Osteoblast (primary cell): ENCODE measurements around the gene MXRA7. TPM values are rescaled to one million over a fixed set of nuclear protein-coding genes. Genes with fewer than 3 reads are reported as not detected.

Experiments
- DNase-seq: peaks from one replicate; pipeline ENCODE4 v3.0.0; 2011; ENCODE audit warnings: low spot score, mixed read lengths; ENCODE audit not compliant: insufficient read length; ENCODE audit errors: missing footprints
- H2AFZ ChIP-seq: 2 replicates; pipeline ENCODE4 v1.6.0; 2011; ENCODE audit warnings: mild to moderate bottlenecking, low read length
- H3K27ac ChIP-seq: 2 replicates; pipeline ENCODE4 v1.5.1; 2011; ENCODE audit warnings: mild to moderate bottlenecking, low read depth, low read length, moderate library complexity
- H3K27me3 ChIP-seq: 2 replicates; pipeline ENCODE4 v1.6.0; 2012; ENCODE audit warnings: mild to moderate bottlenecking, control low read depth, inconsistent platforms, low read length, moderate library complexity; ENCODE audit not compliant: insufficient read depth
- H3K36me3 ChIP-seq: 2 replicates; pipeline ENCODE4 v1.5.1; 2011; ENCODE audit warnings: mild to moderate bottlenecking, low read length, control low read depth, moderate library complexity; ENCODE audit not compliant: insufficient read depth
- H3K4me1 ChIP-seq: 2 replicates; pipeline ENCODE4 v1.5.1; 2011; ENCODE audit warnings: mild to moderate bottlenecking, low read length, control low read depth, moderate library complexity; ENCODE audit not compliant: insufficient read depth
- H3K4me2 ChIP-seq: 2 replicates; pipeline ENCODE4 v1.6.0; 2011; ENCODE audit warnings: mild to moderate bottlenecking, low read length; ENCODE audit not compliant: insufficient read depth
- H3K4me3 ChIP-seq: fragments of 200-600 bp; sonication (generic); 3 replicates; pipeline ENCODE4 v1.5.1; 2012; ENCODE audit warnings: mild to moderate bottlenecking, low read length, inconsistent platforms; ENCODE audit not compliant: insufficient read depth
- H3K79me2 ChIP-seq: 2 replicates; pipeline ENCODE4 v1.6.0; 2012; ENCODE audit warnings: mild to moderate bottlenecking, low read length, control low read depth, inconsistent platforms; ENCODE audit not compliant: insufficient read depth
- H3K9me3 ChIP-seq: 2 replicates; pipeline ENCODE4 v1.5.1; 2011; ENCODE audit warnings: low read depth, low read length, control low read depth
- H4K20me1 ChIP-seq: 2 replicates; pipeline ENCODE4 v1.6.0; 2012; ENCODE audit warnings: mild to moderate bottlenecking, low read length, control low read depth; ENCODE audit not compliant: insufficient read depth
- CTCF ChIP-seq: IDR thresholded peaks from 2 replicates; pipeline ENCODE4 v1.5.1; 2011; ENCODE audit warnings: mild to moderate bottlenecking, low read depth, low read length, moderate library complexity; ENCODE audit errors: extremely low read depth
- total RNA-seq: library from RNA; depleted of rRNA; stranded (reverse); fragments of >200 nt; gene quantifications from 2 replicates; pipeline ENCODE4 v1.2.3, GENCODE V29; 2012

Gene MXRA7
- total RNA-seq, 1 donor: 352 TPM

- Histone ChIP-seq H3K9me3 (no peaks in the 10 kb centered on the region), H3K27ac (no peak overlapping the region), H3K4me1 (no peaks in the 10 kb centered on the region), H4K20me1 (no peaks in the 10 kb centered on the region), H3K27me3 (peaks cover 5% of the 10 kb centered on the region), H3K4me2 (no peak overlapping the region), H2AFZ (no peak overlapping the region), H3K36me3 (no peaks in the 10 kb centered on the region), H3K79me2 (no peaks in the 10 kb centered on the region), H3K4me3 (no peak overlapping the region)
- no peak for TF ChIP-seq CTCF
- peak; percentile 37 for DNase-seq
Measured at GRCh38 chr17:76654408-76654807, 56.4 kb downstream of the MXRA7 start.

DNA sequence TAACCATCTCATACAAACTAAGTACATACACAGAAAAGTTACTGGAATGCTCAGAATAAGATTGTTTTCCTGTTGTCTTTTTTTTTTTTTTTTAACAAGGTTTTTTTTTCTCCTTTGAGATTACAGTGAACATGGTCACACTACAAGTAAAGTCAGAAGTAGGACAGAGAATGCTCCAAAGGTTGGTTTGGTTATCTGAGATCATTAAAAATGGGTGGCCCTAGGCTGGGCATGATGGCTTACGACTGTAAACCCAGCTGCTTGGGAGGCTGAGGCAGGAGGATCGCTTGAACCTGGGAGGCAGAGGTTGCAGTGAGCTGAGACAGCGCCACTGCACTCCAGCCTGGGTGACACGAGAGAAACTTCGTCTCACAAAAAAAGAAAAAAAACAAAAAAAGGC lies 60.3 kb downstream of the MXRA7 start:
- Histone ChIP-seq H3K4me2 (no peak overlapping the region), H3K4me3 (no peak overlapping the region), H4K20me1 (no peaks in the 10 kb centered on the region), H3K27me3 (peaks cover 10% of the 10 kb centered on the region), H3K4me1 (no peaks in the 10 kb centered on the region), H3K27ac (no peak overlapping the region), H3K79me2 (no peaks in the 10 kb centered on the region), H2AFZ (no peak overlapping the region), H3K9me3 (no peaks in the 10 kb centered on the region), H3K36me3 (no peaks in the 10 kb centered on the region)
- no peak for TF ChIP-seq CTCF
- DNase-seq: no peak

GRCh38 chr17:76646712-76647111 lies 64.1 kb downstream of the MXRA7 start:
- no peak for DNase-seq
- Histone ChIP-seq H3K9me3 (no peaks in the 10 kb centered on the region), H3K79me2 (no peaks in the 10 kb centered on the region), H4K20me1 (no peaks in the 10 kb centered on the region), H2AFZ (no peak overlapping the region), H3K27ac (no peak overlapping the region), H3K27me3 (peaks cover 19% of the 10 kb centered on the region), H3K4me3 (no peak overlapping the region), H3K36me3 (no peaks in the 10 kb centered on the region), H3K4me1 (no peaks in the 10 kb centered on the region), H3K4me2 (no peak overlapping the region)
- TF ChIP-seq CTCF: no peak

DNA sequence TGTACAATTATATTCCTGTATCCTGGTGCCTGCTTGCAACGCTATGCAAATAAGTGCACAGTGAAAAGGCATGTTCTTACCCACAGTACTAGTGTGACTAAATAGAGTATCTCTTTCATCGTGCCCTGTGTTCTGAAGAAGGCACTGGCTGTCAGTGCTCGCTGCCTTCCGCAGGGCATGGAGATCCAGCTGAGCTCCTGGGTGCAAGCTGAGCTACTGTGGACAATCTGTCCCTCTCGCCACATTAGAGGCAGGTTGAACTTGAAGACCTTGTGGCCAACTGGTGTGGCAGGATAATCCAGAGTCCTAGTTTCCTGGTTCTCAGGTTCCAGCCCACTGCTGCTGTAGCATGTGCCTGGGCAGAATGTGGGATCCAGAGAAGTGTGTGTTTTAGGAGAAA lies 65.3 kb downstream of the MXRA7 start:
- H3K4me3 ChIP-seq: no peak overlapping the region

More for the DNA sequence above, 65.3 kb downstream of the MXRA7 start:
- Histone ChIP-seq H3K27me3 (peaks cover 19% of the 10 kb centered on the region), H3K27ac (no peak overlapping the region), H3K36me3 (no peaks in the 10 kb centered on the region), H3K9me3 (no peaks in the 10 kb centered on the region), H3K4me1 (no peaks in the 10 kb centered on the region), H3K79me2 (no peaks in the 10 kb centered on the region), H2AFZ (no peak overlapping the region), H4K20me1 (no peaks in the 10 kb centered on the region), H3K4me2 (no peak overlapping the region)
- DNase-seq: no peak
- no peak for TF ChIP-seq CTCF
